Gastrocnemius medialis (tissue), 4 donors: ENCODE data around the gene THADA.

Experiments used
- CTCF ChIP-seq, 5 experiments: fragments of 450-650 bp in 3 of 5; fragments of 200-600 bp in 2 of 5; sonication (generic) in 2 of 5; IDR thresholded peaks in 4 of 5; conservative IDR thresholded peaks in 1 of 5; 1 replicate in 4 of 5; 2 replicates in 1 of 5; pipeline ENCODE4 v1.5.1; 2016 to 2019; ENCODE audit warnings: antibody characterized with exemption in 5 of 5, mild to moderate bottlenecking in 3 of 5, moderate library complexity in 3 of 5
- POLR2A ChIP-seq, 2 donors: fragments of 450-650 bp; IDR thresholded peaks; one replicate each; pipeline ENCODE4 v1.6.1; 2017; ENCODE audit warnings: antibody characterized with exemption in 2 of 2, mild to moderate bottlenecking in 2 of 2, moderate library complexity in 2 of 2

- TF ChIP-seq CTCF (IDR thresholded peaks at IDR 0.05 in 4 of 5, conservative IDR thresholded peaks at IDR 0.05 in 1 of 5) (no peak), POLR2A (IDR thresholded peaks at IDR 0.05) (no peak)
These were observed 297.3 kb downstream of the THADA start for GRCh38 chr2:43298500-43298899.
